HCT116 (cell line): Measurements from ENCODE around the gene SUV39H1. TPM values are rescaled to one million over a fixed set of nuclear protein-coding genes. Genes with fewer than 3 reads are reported as not detected.

ENCODE experiments used
- ATAC-seq: fragments of 200-7000 bp; cut with Tn5 transposase; 2 replicates; pipeline ENCODE4 v1.9.1; 2020; ENCODE audit warnings: mild to moderate bottlenecking, moderate library complexity
- BruUV-seq: library from RNA; stranded (reverse); fragments of 400-500 nt; replicated peaks from 2 replicates; lab custom pipeline; 2021; lab: Mats Ljungman, UMichigan
- CTCF ChIA-PET: fragments of 300-600 bp; sonication (Branson Sonifier 250); formaldehyde crosslinking; loops from one replicate; lab custom pipeline; 2021; ENCODE audit warnings: antibody characterized with exemption; lab: Charles Lee
- POLR2A ChIA-PET: fragments of 300-600, 350-600 bp; sonication (Branson Sonifier 250); formaldehyde crosslinking; loops from one replicate; lab custom pipeline; 2021; ENCODE audit warnings: antibody characterized with exemption; lab: Charles Lee
- RAD21 ChIA-PET, 2 experiments: fragments of 300-600 bp; sonication (Branson Sonifier 250); formaldehyde crosslinking; loops; one replicate each; lab custom pipeline; 2023; ENCODE audit warnings: low total read pairs in 2 of 2; ENCODE audit not compliant: uncharacterized antibody in 2 of 2, unreplicated experiment in 2 of 2, low non-redundant PET in 1 of 2; lab: Charles Lee
- DNase-seq: peaks from one replicate; pipeline ENCODE4 v3.0.0-alpha.2; 2010; ENCODE audit warnings: low read depth, low spot score
- H2AFZ ChIP-seq: fragments of 200-600 bp; shearing (Covaris generic), sonication (generic); 2 replicates; pipeline ENCODE4 v1.6.1; 2017; ENCODE audit warnings: low read depth, mixed run types, mixed read lengths, antibody characterized with exemption, low read length; ENCODE audit not compliant: poor library complexity, severe bottlenecking
- H3K27ac ChIP-seq: 2 replicates; pipeline ENCODE4 v1.5.1; 2012; ENCODE audit warnings: low read depth, low read length
- H3K27me3 ChIP-seq: fragments of 200-600 bp; sonication (generic); 2 replicates; pipeline ENCODE4 v1.6.1; 2016; ENCODE audit warnings: mixed run types, low read length, mixed read lengths; ENCODE audit not compliant: insufficient read depth
- H3K36me3 ChIP-seq, 2 experiments: fragments of 200-500 bp in 1 of 2; fragments of 200-600 bp in 1 of 2; sonication (Bioruptor generic) in 1 of 2; sonication (generic) in 1 of 2; 2 replicates each; pipeline versions ENCODE4 v1.5.1 to v1.6.1; 2014 to 2016; ENCODE audit warnings: low read length in 2 of 2, inconsistent platforms in 1 of 2, mixed read lengths in 1 of 2, mixed run types in 1 of 2; ENCODE audit not compliant: insufficient read depth in 2 of 2, control insufficient read depth in 1 of 2
- H3K4me1 ChIP-seq, 2 experiments: fragments of 200-600 bp in 1 of 2; sonication (generic) in 1 of 2; 2 replicates each; pipeline versions ENCODE4 v1.5.1 to v1.6.1; 2012 to 2017; ENCODE audit warnings: low read length in 2 of 2, inconsistent platforms in 1 of 2, mild to moderate bottlenecking in 1 of 2, mixed read lengths in 1 of 2, mixed run types in 1 of 2, moderate library complexity in 1 of 2; ENCODE audit not compliant: insufficient read depth in 2 of 2, control insufficient read depth in 1 of 2
- H3K4me2 ChIP-seq: fragments of 200-600 bp; sonication (generic); 2 replicates; pipeline ENCODE4 v1.6.1; 2017; ENCODE audit warnings: mixed run types, low read length, mixed read lengths
- H3K4me3 ChIP-seq, 2 experiments: fragments of 200-600 bp in 1 of 2; sonication (generic) in 1 of 2; replicated peaks in 1 of 2; 2 replicates each; pipeline ENCODE4 v1.5.1; 2011 to 2016; ENCODE audit warnings: low read length in 2 of 2, control low read depth in 1 of 2, low read depth in 1 of 2, mild to moderate bottlenecking in 1 of 2, mixed read lengths in 1 of 2, mixed run types in 1 of 2
- H3K79me2 ChIP-seq: fragments of 200-600 bp; sonication (generic); 2 replicates; pipeline ENCODE4 v1.6.1; 2017; ENCODE audit warnings: mild to moderate bottlenecking, mixed run types, low read length, moderate library complexity, mixed read lengths; ENCODE audit not compliant: insufficient read depth
- H3K9ac ChIP-seq: fragments of 200-600 bp; sonication (generic); 2 replicates; pipeline ENCODE4 v1.6.1; 2016; ENCODE audit warnings: low read length, mixed read lengths
- H3K9me2 ChIP-seq: fragments of 200-600 bp; sonication (generic), shearing (Covaris generic); 2 replicates; pipeline ENCODE4 v1.6.1; 2017; ENCODE audit warnings: mixed run types, mild to moderate bottlenecking, moderate library complexity; ENCODE audit not compliant: insufficient read depth
- H3K9me3 ChIP-seq, 2 experiments: fragments of 200-500 bp in 1 of 2; fragments of 200-600 bp in 1 of 2; sonication (Bioruptor generic) in 1 of 2; sonication (generic) in 1 of 2; 2 replicates each; pipeline ENCODE4 v1.6.1; 2014 to 2017; ENCODE audit warnings: low read length in 2 of 2, mixed read lengths in 2 of 2, inconsistent platforms in 1 of 2, low read depth in 1 of 2, mild to moderate bottlenecking in 1 of 2, mixed run types in 1 of 2, moderate library complexity in 1 of 2; ENCODE audit not compliant: control insufficient read depth in 1 of 2, insufficient read depth in 1 of 2
- H4K20me1 ChIP-seq: fragments of 200-600 bp; sonication (generic), shearing (Covaris generic); 2 replicates; pipeline ENCODE4 v1.6.1; 2017; ENCODE audit warnings: mixed run types, mild to moderate bottlenecking, moderate library complexity; ENCODE audit not compliant: insufficient read depth
- CBX3 ChIP-seq: IDR thresholded peaks from 2 replicates; pipeline ENCODE4 v1.6.1; 2012; ENCODE audit warnings: low read depth
- CTCF ChIP-seq, 3 experiments: fragments of 200-600 bp in 1 of 3; sonication (generic) in 1 of 3; IDR thresholded peaks in 2 of 3; conservative IDR thresholded peaks in 1 of 3; 2 replicates each; pipeline ENCODE4 v1.5.1; 2012 to 2017; ENCODE audit warnings: low read depth in 2 of 3, low read length in 2 of 3, antibody characterized with exemption in 1 of 3, borderline replicate concordance in 1 of 3, control low read depth in 1 of 3, mild to moderate bottlenecking in 1 of 3, mixed read lengths in 1 of 3, mixed run types in 1 of 3, moderate library complexity in 1 of 3; ENCODE audit not compliant: insufficient read depth in 1 of 3
- EGR1 ChIP-seq: IDR thresholded peaks from 2 replicates; pipeline ENCODE4 v1.6.1; 2012; ENCODE audit warnings: low read depth
- ELF1 ChIP-seq: IDR thresholded peaks from 2 replicates; pipeline ENCODE4 v1.6.1; 2012; ENCODE audit warnings: low read depth, borderline replicate concordance
- EZH2 ChIP-seq: fragments of 200-600 bp; sonication (generic); IDR thresholded peaks from 2 replicates; pipeline ENCODE4 v1.6.1; 2017; ENCODE audit warnings: antibody characterized with exemption, mixed run types
- EZH2phosphoT487 ChIP-seq: fragments of 200-600 bp; IDR thresholded peaks from 2 replicates; pipeline ENCODE4 v1.6.1; 2018; ENCODE audit warnings: antibody characterized with exemption, borderline replicate concordance
- POLR2A ChIP-seq: IDR thresholded peaks from 2 replicates; pipeline ENCODE4 v1.7.0; 2011; ENCODE audit warnings: borderline replicate concordance; ENCODE audit not compliant: insufficient read depth, insufficient read length; ENCODE audit errors: extremely low read depth
- POLR2AphosphoS5 ChIP-seq: IDR thresholded peaks from 2 replicates; pipeline ENCODE4 v1.6.1; 2011; ENCODE audit warnings: mild to moderate bottlenecking, low read depth, low read length, moderate library complexity
- RAD21 ChIP-seq: IDR thresholded peaks from 2 replicates; pipeline ENCODE4 v1.6.1; 2012; ENCODE audit warnings: low read depth, mild to moderate bottlenecking
- SIN3A ChIP-seq: IDR thresholded peaks from 2 replicates; pipeline ENCODE4 v1.6.1; 2012; ENCODE audit warnings: low read depth
- SP1 ChIP-seq: IDR thresholded peaks from 2 replicates; pipeline ENCODE4 v1.6.1; 2012; ENCODE audit warnings: low read depth
- SRF ChIP-seq: IDR thresholded peaks from 2 replicates; pipeline ENCODE4 v1.6.1; 2012; ENCODE audit warnings: low read depth
- TCF7L2 ChIP-seq: IDR thresholded peaks from 2 replicates; pipeline ENCODE4 v1.7.0; 2011; ENCODE audit warnings: borderline replicate concordance, inconsistent platforms; ENCODE audit not compliant: insufficient read depth, insufficient read length; ENCODE audit errors: extremely low read depth
- YY1 ChIP-seq: IDR thresholded peaks from 2 replicates; pipeline ENCODE4 v1.6.1; 2011; ENCODE audit warnings: low read length, low read depth, moderate library complexity, mild to moderate bottlenecking; ENCODE audit not compliant: insufficient replicate concordance; ENCODE audit errors: extremely low read depth
- ZBTB33 ChIP-seq: IDR thresholded peaks from 2 replicates; pipeline ENCODE4 v1.6.1; 2011; ENCODE audit warnings: mild to moderate bottlenecking, low read length, moderate library complexity; ENCODE audit not compliant: insufficient replicate concordance; ENCODE audit errors: extremely low read depth
- ZFX ChIP-seq: fragments of 450-650 bp; IDR thresholded peaks from 2 replicates; pipeline ENCODE4 v1.6.1; 2017
- intact Hi-C: fragments of 100-400 bp; cut with micrococcal nuclease; formaldehyde crosslinking; loops from 2 replicates; pipeline ENCODE4 v1.10.0; 2022
- total RNA-seq: library from RNA; stranded (reverse); gene quantifications from one replicate; pipeline ENCODE4 v1.2.1, GENCODE V29; 2021; ENCODE audit not compliant: unreplicated experiment
- TF ChIP-seq, protein P1 (sequence below): IDR thresholded peaks from 2 replicates; pipeline ENCODE4 v1.6.1; 2012; ENCODE audit warnings: low read depth
- TF ChIP-seq, protein P2 (sequence below): IDR thresholded peaks from 2 replicates; pipeline ENCODE4 v1.6.1; 2012

Gene SUV39H1
- total RNA-seq, 1 experiment from 2014 or later = 16.3 TPM

- Histone ChIP-seq H3K4me1 (no peaks in the 10 kb centered on the region), H3K27me3 (no peaks in the 10 kb centered on the region), H4K20me1 (no peaks in the 10 kb centered on the region), H3K9me3 (no peaks in the 10 kb centered on the region), H3K79me2 (no peaks in the 10 kb centered on the region), H2AFZ (no peak overlapping the region), H3K9ac (no peak overlapping the region), H3K36me3 (no peaks in the 10 kb centered on the region), H3K27ac (no peak overlapping the region)
- intact Hi-C loops = no loop called here
- ChIA-PET RAD21 (no interaction called here), CTCF (no interaction called here)
- ATAC-seq = no peak
- no peak for DNase-seq
- TF ChIP-seq EGR1 = no peak
- no peak for TF ChIP-seq EZH2
- TF ChIP-seq ELF1 = no peak
- TF ChIP-seq POLR2A = no peak
- no peak for TF ChIP-seq SRF
- no peak for TF ChIP-seq ZFX
- TF ChIP-seq CTCF (IDR thresholded peaks at IDR 0.05 in 2 of 3, conservative IDR thresholded peaks at IDR 0.05 in 1 of 3; ENCODE audit: borderline replicate concordance in 1 of 3, insufficient read depth in 1 of 3, low read depth in 2 of 3, low read length in 2 of 3) = no peak
- TF ChIP-seq SP1 = no peak
- TF ChIP-seq, protein P1, sequence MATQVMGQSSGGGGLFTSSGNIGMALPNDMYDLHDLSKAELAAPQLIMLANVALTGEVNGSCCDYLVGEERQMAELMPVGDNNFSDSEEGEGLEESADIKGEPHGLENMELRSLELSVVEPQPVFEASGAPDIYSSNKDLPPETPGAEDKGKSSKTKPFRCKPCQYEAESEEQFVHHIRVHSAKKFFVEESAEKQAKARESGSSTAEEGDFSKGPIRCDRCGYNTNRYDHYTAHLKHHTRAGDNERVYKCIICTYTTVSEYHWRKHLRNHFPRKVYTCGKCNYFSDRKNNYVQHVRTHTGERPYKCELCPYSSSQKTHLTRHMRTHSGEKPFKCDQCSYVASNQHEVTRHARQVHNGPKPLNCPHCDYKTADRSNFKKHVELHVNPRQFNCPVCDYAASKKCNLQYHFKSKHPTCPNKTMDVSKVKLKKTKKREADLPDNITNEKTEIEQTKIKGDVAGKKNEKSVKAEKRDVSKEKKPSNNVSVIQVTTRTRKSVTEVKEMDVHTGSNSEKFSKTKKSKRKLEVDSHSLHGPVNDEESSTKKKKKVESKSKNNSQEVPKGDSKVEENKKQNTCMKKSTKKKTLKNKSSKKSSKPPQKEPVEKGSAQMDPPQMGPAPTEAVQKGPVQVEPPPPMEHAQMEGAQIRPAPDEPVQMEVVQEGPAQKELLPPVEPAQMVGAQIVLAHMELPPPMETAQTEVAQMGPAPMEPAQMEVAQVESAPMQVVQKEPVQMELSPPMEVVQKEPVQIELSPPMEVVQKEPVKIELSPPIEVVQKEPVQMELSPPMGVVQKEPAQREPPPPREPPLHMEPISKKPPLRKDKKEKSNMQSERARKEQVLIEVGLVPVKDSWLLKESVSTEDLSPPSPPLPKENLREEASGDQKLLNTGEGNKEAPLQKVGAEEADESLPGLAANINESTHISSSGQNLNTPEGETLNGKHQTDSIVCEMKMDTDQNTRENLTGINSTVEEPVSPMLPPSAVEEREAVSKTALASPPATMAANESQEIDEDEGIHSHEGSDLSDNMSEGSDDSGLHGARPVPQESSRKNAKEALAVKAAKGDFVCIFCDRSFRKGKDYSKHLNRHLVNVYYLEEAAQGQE = no peak
- no peak for TF ChIP-seq ZBTB33
- TF ChIP-seq POLR2AphosphoS5 = no peak
- no peak for TF ChIP-seq EZH2phosphoT487
- TF ChIP-seq, protein P2, sequence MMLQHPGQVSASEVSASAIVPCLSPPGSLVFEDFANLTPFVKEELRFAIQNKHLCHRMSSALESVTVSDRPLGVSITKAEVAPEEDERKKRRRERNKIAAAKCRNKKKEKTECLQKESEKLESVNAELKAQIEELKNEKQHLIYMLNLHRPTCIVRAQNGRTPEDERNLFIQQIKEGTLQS = no peak
- TF ChIP-seq TCF7L2 = no peak
- TF ChIP-seq CBX3 = no peak
- no peak for TF ChIP-seq RAD21
- no peak for TF ChIP-seq YY1
- no peak for TF ChIP-seq SIN3A
- TF ChIP-seq, all 23 proteins: peak for 0
- Histone ChIP-seq H3K4me3 (no peak overlapping the region), H3K9me2 (no peaks in the 10 kb centered on the region), H3K4me2 (no peak overlapping the region)
- BruUV-seq = no TSS peak
- POLR2A ChIA-PET = no interaction called here
Observed at GRCh38 chrX:48688531-48689150, 7.9 kb upstream of the SUV39H1 start.
